DMS153 treated with DMSO at 0.1 percent for 48 hours (cell line): ENCODE results near the gene CNTNAP2.
"Not testable (repeated sequence)": the region's sequence is repeated elsewhere in the genome, so short reads cannot be mapped to it uniquely, and the experiment has no call there.

Experiments
- DNase-seq: peaks from one replicate; lab custom pipeline; 2025; ENCODE audit not compliant: unreplicated experiment; lab: John Stamatoyannopoulos, UW

CNTNAP2 gene

GRCh38 chr7:146865696-146866095 lies 749.1 kb downstream of the CNTNAP2 start:
- no peak for DNase-seq

GRCh38 chr7:146874722-146875121 lies 758.1 kb downstream of the CNTNAP2 start:
- DNase-seq: no peak

GRCh38 chr7:146875237-146875785 lies 758.7 kb downstream of the CNTNAP2 start:
- DNase-seq: no peak

- DNase-seq: no peak
Measured at GRCh38 chr7:146875981-146876380, 759.4 kb downstream of the CNTNAP2 start.

GRCh38 chr7:146876411-146876810 lies 759.8 kb downstream of the CNTNAP2 start:
- DNase-seq: no peak

GRCh38 chr7:146878901-146879300 lies 762.3 kb downstream of the CNTNAP2 start:
- DNase-seq: no peak

GRCh38 chr7:146885231-146885630 lies 768.6 kb downstream of the CNTNAP2 start:
- DNase-seq: no peak

- DNase-seq: no peak
Measured at GRCh38 chr7:146889806-146890555, 773.4 kb downstream of the CNTNAP2 start.

- no peak for DNase-seq
Measured at GRCh38 chr7:146892151-146892550, 775.5 kb downstream of the CNTNAP2 start.

- DNase-seq: no peak
Measured at GRCh38 chr7:146894927-146895326, 778.3 kb downstream of the CNTNAP2 start.

- DNase-seq: no peak
Measured at GRCh38 chr7:146902266-146902665, 785.7 kb downstream of the CNTNAP2 start.

GRCh38 chr7:146902728-146903127 lies 786.1 kb downstream of the CNTNAP2 start:
- DNase-seq: no peak

GRCh38 chr7:146905746-146906145 lies 789.1 kb downstream of the CNTNAP2 start:
- DNase-seq: not testable (repeated sequence)

- DNase-seq: no peak
Measured at GRCh38 chr7:146922782-146923181, 806.2 kb downstream of the CNTNAP2 start.

- DNase-seq: no peak
Measured at GRCh38 chr7:146926841-146927240, 810.2 kb downstream of the CNTNAP2 start.

- DNase-seq: no peak
Measured at GRCh38 chr7:146937836-146938235, 821.2 kb downstream of the CNTNAP2 start.

- DNase-seq: no peak
Measured at GRCh38 chr7:146943483-146943882, 826.9 kb downstream of the CNTNAP2 start.

GRCh38 chr7:146948703-146949102 lies 832.1 kb downstream of the CNTNAP2 start:
- no peak for DNase-seq

- DNase-seq: peak; percentile 44
Measured at GRCh38 chr7:146956321-146956720, 839.7 kb downstream of the CNTNAP2 start.

- DNase-seq: no peak
Measured at GRCh38 chr7:146956853-146957252, 840.3 kb downstream of the CNTNAP2 start.

- DNase-seq: no peak
Measured at GRCh38 chr7:146960773-146961391, 844.3 kb downstream of the CNTNAP2 start.

GRCh38 chr7:146961617-146962016 lies 845.0 kb downstream of the CNTNAP2 start:
- no peak for DNase-seq
